ENCODE measurements around the gene RGL2.
A peak's percentile ranks its signal among the peaks of the same experiment; 100 is the strongest.
"Not testable (repeated sequence)": the region's sequence is repeated elsewhere in the genome, so short reads cannot be mapped to it uniquely, and the experiment has no call there.

The RGL2 gene

DNA sequence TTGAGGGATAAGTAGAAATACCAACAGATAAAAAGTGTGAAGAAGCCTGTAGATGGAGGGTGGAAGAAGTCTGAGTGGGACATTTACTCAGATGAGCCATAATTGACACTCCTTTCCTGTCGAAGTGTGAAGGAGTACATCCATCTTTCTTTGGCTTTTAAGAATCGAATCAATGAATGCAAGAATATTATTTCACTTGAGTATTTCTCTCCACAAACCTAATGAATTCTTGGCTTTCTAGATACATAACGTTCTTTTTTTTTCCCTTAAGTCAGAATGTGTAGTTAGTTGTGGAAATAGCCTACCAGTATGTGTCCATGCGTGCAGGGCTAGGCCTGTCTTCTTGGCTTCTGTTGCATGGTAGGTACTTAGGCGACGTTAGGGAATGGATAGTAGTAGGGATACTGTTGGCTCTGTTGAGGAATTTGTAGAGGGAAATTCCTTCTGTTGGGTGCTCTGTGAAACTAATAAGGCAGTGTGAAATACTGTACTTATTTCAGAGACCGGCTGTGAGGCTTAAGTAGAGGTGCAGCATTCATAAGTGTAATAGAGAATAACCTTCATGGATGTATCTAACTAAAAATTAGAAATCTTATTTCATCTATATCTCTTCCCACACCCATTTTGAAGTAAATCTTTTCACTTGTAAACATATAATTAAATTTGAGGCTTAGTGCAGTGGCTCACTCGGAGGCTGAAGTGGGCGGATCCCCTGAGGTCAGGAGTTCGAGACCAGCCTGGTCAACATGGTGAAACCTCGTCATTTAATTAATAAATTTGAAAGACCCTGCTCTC, 25.4 kb downstream of the RGL2 start:
- DNase-seq = no peak

DNA sequence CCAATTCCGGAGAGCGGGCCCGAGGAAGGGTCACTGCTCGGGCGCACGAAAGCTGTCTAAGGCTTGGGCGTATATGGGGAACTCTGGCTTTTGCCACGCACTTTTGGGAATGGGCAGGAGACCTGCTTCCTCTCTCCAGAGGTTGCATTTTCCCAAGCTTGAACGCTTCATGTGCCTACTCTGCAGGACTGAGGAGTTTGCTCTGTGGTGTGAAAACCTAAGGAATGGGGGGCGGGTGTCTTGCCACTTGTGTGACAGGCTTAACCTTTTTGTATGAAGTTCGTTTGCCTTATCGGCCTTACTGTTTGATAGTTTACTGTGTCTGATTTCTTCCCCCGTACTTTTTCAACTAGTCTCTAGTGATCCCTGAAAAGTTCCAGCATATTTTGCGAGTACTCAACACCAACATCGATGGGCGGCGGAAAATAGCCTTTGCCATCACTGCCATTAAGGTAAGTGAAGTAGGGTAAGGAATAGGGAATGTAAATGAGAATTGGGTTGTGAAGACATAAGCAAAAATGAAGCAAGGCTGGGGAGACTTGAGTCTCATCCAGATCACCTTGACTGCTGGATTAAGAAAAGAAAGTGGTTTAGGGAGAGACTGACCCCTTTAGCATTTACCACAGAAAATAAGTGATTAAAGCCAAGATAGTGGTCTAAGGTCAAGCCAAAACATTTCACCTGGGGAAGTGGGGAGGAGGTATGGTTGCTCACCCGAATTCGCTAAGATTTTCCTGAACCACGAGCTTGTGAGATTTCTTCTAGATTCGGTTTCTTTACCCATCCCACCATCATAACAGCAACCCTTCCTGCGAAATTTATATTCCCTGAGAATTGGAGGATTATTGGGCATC, 26.2 kb downstream of the RGL2 start:
- no peak for DNase-seq

DNA sequence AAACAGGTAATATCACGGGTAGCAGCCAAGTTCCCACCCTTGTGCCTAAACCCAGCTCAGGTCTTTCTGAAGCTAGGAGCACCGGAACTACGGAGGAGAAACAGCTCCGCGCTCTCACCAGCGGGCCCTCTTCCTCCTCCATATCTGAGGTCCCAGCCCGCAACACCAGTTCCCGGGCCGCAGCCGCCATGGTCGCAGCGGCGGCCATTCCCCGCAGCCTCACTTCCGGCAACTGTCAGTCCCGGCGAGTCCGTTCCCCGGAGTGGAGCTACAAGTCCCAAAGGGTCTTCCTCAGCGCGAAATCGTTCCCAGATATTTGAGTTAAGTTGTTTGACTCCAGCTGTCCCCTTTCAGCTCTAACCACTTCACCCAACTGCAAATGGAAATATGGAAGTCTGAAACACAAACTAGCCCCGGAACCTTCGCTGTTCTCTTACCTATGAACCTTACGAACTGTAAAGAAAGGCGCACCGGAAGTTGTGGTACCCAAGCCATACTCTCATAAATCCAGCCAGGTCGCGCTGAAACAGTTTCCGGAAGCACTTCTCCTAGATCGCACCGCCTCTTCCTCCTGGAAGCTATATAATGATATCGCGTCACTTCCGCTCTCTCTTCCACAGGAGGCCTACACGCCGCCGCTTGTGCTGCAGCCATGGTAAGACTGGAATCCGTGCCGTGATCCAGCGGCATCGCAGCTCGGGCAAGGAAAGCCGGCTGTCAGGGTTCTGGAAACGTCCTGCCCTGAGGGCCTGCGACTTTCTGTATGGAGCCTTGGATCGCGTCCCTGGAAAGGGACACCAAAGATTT, 27.1 kb downstream of the RGL2 start, which contains the start of the genes RPS18 and VPS52:
RPS18 (plus strand) TSS at position 608 of the 807 bp plus-strand sequence; CDS start at position 653, 45 bp downstream.
VPS52 (minus strand) TSS at position 409 of the 807 bp plus-strand sequence; CDS start at position 208, 201 bp downstream.
- DNase-seq = peak; percentile 90

DNA sequence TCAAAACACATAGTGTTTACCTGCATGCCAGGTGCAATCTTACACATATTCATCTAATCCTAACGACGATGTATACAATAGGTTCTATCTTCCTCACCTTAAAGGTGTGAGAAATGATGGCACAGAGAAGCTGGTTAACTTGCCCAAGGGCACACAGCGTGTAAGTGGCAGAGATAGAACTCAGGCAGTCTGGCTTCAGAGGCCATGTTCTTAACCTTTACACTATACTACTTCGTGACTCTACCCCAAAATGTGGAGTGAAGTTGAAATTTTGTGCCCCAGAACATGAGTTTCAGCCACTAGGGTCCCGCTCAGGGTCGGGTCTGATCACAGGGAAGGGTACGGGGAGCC, 27.6 kb downstream of the RGL2 start:
- no peak for DNase-seq

DNA sequence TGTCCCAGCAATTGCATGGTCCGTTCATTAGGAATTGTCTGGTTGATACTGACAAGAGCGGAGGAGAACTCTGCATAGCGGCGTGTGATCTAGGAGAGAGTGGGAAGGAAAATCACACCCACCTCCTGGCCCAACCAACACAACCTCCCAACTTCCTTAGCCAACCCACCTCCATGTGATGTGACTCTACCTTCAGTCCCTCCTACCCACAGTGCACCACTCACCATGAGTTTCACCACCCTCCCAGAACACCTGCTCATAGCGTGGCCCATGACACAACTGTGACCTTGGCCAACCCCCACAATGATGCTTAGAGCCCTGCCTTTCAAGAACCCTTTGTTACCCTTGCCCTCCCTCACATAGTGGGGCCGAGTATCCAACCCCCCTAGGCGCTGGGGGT, 34.7 kb downstream of the RGL2 start:
- no peak for DNase-seq

DNA sequence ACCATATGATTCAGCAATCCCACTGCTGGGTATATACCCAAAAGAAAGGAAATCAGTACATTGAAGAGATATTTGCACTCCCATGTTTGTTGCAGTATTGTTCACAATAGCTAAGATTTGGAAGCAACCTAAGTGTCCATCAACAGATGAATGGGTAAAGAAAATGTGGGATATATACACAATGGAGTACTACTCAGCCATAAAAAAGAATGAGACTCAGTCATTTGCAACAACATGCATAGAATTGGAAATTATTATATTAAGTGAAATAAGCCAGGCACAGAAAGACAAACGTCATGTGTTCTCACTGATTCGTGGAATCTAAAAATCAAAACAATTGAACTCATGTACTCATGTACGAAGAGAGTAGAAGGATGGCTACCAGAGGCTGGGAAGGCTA, 36.3 kb downstream of the RGL2 start:
- not testable (repeated sequence) for DNase-seq

DNA sequence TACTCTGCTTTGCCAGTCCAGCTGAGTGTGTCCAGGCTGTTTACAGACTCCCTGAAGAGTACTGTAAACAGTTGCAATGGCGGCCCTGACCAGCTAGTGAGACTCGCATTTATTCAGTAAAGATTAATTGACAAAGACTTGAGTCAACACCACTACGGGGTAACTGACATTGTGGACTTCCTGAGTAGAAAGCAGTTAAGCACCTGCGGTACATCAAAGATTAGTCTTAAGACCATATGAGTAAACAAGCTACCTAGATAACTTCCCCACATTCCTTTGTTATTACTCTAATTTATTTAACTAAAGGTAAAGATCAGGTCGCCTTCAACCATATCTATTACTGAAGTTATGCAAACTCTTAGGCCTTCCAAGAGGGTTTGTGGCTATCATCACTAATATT, 39.7 kb downstream of the RGL2 start:
- no peak for DNase-seq

DNA sequence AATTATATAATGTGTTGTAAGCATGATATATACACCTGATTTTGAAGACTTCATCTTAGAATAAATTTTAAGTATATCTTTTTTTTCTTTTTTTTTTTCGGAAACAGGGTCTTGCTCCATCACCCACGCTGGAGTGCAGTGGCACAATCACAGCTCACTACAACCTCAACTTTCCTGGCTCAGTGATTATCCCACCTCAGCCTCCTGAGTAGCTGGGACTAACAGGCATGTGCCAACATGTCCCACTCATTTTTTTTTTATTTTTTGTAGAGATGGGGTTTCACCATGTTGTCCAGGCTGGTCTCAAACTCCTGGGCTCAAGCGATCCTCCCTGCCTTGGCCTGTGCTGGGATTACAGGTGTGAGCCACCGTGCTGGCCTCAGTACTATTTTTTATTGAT, 44.2 kb downstream of the RGL2 start:
- no peak for DNase-seq

DNA sequence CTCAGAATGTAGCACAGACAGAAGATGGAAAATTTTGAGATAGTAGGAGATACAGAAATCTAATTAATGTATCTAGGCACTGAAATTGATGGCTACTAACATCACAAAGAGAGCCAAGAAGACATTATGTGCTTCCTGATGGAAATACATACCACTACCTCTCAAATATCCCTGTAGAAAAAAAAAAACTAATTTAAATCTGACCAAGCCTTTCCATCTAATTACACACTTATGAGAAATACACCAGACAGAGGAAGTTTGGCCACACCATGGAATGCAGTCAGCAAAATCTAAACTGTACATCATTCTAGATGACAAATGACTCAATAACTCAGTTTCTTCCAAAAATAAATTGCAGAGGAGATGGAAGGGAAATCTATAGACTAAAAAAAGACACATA, 46.0 kb downstream of the RGL2 start:
- no peak for DNase-seq

DNA sequence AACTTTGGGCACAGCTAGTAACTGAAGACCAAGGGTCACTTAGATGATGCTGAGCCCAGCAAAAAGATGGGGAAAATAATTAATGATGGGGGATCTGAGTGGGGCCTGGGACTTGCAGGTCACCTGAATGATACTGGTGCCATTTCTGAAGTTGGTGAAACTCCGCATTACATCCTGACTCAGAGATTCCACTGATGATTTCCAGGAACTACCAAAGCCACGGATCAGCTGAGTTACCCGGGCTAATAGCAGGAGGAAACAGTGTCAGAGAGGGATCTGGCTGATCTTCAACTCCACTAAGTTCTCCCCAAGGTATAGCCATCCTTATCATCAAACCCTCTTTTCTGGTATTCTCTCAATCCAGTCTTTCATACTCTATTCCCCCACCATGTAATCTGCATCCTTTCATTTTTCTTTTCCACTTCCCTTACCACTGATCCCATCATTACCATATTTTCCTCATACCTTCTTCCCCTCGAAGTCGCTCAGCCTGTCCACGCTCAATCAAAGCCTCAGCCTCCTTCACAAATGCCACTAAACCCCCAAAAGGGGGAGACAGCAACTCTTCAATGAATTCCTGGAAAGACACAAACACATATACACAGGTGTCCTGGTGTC, 47.2 kb downstream of the RGL2 start:
- DNase-seq = no peak

DNA sequence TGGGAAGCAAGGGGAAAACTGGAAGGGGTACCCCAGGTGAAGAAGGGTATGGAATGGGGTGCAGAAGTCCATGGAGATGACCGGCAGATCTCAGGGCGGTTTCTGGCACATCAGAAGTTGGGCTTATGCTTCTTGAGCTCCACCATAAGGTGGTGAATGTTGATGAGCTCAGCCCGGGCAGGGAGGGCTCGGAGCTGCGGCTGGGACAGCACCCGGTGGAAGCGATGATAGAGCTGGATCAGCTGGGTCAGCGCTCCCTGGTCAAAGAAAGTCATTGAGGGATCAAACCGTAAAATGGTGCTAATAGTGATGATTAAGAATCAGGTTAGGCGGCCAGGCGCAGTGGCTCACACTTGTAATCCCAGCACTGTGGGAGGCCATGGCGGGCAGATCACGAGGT, 48.0 kb downstream of the RGL2 start:
- no peak for DNase-seq

DNA sequence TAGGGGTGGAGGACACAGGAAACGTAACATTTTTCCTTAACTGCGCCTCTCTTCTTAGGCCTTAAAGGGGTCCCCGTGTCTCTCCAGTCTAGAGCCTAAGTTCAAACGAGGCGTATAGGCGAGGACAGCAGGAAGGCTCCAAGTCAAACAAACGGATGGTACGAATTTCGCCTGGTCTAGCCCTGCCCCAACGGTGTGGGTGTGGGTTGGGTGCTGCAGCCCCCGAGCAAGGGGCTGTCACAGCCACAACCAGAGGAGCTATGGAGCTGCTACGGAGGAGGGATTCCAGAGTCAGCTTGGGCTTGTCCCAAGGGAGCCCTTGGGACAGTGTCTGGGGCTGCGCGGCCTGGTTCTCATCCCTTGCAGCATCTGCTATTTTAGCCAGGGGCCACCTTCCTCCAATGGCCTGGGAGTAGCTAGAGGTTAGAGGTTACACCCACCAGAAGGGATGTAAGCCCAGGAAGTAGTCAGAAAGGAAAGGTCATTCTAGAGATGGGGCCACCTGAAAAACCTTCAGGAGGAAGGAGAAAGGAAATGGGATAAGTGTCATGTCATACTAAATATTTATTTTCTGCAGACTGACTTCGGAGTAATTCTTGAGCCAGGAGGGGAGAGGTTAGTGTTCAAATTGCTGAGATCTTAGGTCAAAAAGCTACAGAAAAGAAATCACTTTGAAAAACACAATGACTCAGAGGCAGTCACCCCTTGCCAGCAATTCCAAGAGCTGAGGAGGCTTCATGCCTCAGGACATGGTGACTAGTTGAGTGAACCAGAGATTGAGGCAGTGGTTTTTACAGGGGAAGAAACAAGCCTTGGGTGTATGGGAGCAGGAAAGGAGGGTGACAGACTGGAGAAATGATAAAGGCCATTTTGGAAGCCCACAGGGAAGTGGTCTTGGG, 48.8 kb downstream of the RGL2 start:
- no peak for DNase-seq

DNA sequence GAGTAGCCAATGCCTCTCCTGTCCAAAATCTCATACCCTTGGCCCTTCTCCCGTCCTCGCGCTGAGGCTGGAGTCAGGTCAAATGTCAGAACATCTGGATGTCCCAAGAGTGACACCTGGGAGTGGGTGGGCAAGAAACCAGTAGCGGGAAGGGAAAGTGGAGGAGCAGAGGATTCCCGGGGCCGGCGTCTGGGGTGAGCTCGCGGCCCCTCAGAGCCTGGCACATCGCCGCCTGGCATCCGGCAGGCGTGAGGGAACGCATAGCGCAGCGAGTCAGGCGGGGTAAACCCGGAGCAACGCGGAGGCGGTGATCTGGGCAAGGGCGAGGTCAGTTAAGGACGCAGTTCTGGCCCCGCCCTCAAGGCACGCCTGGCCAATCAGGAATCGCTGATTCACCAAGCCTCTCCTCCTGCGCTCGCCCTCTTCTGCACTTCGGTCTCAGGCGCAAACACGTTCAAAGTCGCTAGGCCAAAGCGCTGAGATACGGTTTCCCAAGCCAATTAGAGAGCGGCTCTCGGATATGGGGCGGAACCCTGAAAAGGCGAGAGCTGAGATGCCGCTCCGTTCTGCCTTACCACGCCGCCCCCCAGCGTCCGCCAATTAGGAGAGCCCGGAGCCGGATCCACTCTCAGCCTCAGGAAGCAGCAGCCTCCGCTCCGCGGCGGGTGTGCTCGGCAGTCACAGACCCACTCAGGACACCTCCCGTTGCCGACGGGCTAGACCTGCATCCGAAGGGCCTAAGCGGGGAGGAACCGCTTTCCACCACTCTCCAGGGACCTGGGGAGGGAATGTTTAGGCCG, 49.6 kb downstream of the RGL2 start:
- DNase-seq = peak; percentile 95

DNA sequence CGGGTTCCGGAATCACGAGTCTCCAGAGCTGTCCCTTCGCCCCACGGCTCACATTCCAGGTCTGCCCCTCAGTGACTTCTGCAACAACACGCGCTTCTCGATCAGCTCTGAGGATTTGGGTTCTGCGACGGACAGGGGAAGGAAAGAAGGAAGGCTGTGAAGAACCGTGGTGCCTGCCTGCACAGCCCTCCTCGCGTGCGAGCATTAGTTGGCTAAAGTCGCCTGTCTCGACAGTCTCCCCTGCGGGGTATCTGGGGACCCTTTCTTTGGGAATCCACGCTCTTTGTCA, 50.2 kb downstream of the RGL2 start:
- DNase-seq = peak; percentile 37

DNA sequence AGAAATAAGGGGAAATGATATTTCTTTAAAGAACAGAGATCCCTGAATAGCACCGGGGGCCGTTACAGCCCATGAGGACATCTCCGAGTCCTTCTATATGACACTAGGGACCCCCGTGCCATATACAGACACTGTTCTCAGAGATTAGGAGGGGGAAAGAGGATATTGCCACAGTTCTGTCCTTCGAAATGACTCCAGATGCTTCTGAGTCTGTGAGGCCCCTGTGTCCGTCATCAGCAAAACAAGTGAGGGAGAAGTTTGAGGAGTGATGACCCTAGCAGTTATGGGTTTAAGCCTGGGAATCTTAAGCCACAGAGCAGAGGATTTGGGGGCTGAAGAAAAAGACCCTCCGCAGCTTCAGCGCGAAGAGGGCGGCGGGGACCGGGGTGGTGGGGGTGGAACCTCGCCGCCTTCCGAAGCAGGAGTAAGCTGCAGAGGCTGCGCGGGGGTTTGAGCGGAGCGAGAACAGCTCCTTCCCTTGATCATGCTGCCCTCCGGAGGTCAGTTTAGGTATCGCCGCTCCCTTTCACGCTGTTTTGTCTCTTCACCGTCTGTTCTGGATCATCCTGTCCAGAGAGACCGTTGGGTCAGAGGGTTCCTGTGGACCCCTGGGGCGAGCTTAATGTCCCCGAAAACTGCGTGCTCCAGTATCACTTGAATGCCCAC, 50.6 kb downstream of the RGL2 start:
- peak; percentile 54 for DNase-seq

DNA sequence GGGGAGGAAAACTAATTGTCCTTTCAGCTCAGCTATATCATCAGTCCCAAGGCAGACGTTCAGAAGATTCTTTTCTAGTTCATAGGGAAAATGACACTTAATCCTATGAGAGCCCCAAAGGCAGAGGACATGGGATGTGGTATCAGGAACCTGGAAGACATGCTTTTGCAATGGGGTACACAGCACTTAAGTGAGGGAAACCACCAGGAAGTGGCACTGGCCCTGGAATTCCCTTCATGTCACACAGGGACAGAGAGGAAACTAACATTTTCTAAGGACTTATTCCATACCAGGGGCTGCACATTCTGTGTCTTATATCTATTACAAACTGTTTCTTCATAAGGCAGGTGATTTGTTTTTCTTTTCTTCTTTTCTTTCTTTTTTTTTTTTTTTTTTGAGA, 55.3 kb downstream of the RGL2 start:
- DNase-seq = no peak

DNA sequence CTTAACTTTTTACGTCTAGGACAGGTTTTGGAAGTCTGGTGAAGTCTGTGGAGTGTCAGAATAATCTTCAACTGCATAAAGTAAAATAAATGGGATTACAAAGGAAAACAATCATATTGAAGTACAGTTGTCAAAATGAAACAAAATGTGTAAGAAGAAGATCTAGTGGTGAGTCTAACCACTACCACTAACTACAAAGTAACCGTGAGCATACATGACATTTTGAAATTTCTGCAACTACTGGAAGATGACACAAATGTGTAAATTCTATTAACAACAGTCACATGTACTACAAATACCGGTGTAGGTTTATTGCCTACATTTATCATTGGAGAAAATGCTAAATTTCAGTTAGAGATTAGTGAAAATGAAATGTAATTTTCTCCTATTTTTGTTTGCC, 56.8 kb downstream of the RGL2 start:
- DNase-seq = no peak

All from GF-D8 (cell line).